Measurements from ENCODE around the gene AKIRIN2.

- TF ChIP-seq NFE2L1 (tag; IDR thresholded peaks at IDR 0.05; ENCODE audit: borderline replicate concordance, low read depth) = no peak
- no peak for TF ChIP-seq USF1 (CRISPR knock-in tag; IDR thresholded peaks at IDR 0.05)
- no peak for TF ChIP-seq MYBL2 (IDR thresholded peaks at IDR 0.05; ENCODE audit: low read depth)
- no peak for TF ChIP-seq MYBL2 (CRISPR knock-in tag; IDR thresholded peaks at IDR 0.05; ENCODE audit: borderline replicate concordance)
- TF ChIP-seq NR2F6 (CRISPR knock-in tag; IDR thresholded peaks at IDR 0.05) = no peak
- no peak for TF ChIP-seq MNT (conservative IDR thresholded peaks at IDR 0.05)
- no peak for TF ChIP-seq POLR2A (conservative IDR thresholded peaks at IDR 0.05)
- TF ChIP-seq RAD51 (IDR thresholded peaks at IDR 0.05; ENCODE audit: borderline replicate concordance, low read depth) = no peak
- TF ChIP-seq CTCF (IDR thresholded peaks at IDR 0.05 in 2 of 3, conservative IDR thresholded peaks at IDR 0.05 in 1 of 3; ENCODE audit: insufficient read depth in 2 of 3, low read depth in 1 of 3, low read length in 3 of 3) = no peak
- TF ChIP-seq TSC22D4 (tag; IDR thresholded peaks at IDR 0.05) = no peak
- TF ChIP-seq ZNF274 (IDR thresholded peaks at IDR 0.05; ENCODE audit: borderline replicate concordance, low read depth, low read length) = no peak
- no peak for TF ChIP-seq HDAC2 (IDR thresholded peaks at IDR 0.05)
- no peak for TF ChIP-seq SREBF2 (CRISPR knock-in tag; IDR thresholded peaks at IDR 0.05)
- no peak for TF ChIP-seq LCOR (CRISPR knock-in tag; IDR thresholded peaks at IDR 0.05)
- TF ChIP-seq CBX8 (IDR thresholded peaks at IDR 0.05; ENCODE audit: borderline replicate concordance, extremely low read depth, low read depth, low read length, poor library complexity, severe bottlenecking) = no peak
Measured at GRCh38 chr6:87697581-87698546, 4.2 kb downstream of the AKIRIN2 start.
